ENCODE data around the gene THSD1. TPM values are rescaled to one million over a fixed set of nuclear protein-coding genes. Genes with fewer than 3 reads are reported as not detected.
"Not testable (repeated sequence)": the region's sequence is repeated elsewhere in the genome, so short reads cannot be mapped to it uniquely, and the experiment has no call there.

The THSD1 gene
- total RNA-seq, 1 experiment from 2014 or later: 0.85 TPM

DNA sequence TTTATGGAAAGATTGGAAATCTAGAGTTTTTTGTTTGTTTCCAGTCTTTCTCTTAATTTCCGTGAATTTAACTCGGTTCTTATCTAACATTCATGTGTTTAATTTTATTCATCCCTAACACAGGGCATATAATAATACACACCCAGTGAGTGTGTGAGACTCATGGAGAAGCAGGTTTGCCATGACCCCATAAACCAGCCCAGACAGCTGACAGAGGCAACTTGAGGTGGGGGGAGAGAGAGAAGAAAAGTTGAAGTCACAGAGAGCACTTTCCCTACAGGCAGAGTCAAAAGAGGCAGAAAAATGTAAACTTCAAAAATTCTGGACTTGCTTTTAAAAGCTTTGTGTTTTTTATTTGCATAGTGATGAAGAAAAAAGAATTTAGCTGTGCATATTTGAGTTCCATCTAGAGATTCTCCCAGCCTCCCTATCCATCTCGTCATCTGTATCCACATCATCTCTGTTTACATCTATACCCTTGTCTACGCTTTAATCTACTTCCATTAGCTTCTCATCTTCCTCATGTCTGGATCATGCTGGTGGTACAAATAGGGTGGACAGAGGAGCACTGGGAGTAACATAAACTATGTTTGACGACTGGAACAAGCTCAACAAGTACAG lies 60.2 kb downstream of the THSD1 start:
- no peak for DNase-seq
- intact Hi-C loops (cut with micrococcal nuclease; ENCODE audit: unreplicated experiment): no loop called here
- no TSS peak for BruUV-seq (replicated peaks)
- CTCF ChIA-PET: interaction anchor here (1.3 kb wide), 1 partner anchor 105 kb away, joined by 5 read pairs; the partner anchor contains the start of gene VPS36
- H3K27me3 Mint-ChIP-seq (ENCODE audit: unreplicated experiment): no peaks in the 10 kb centered on the region
- peaks cover 10% of the 10 kb centered on the region for H3K4me1 Mint-ChIP-seq (ENCODE audit: low read depth, unreplicated experiment)
- no peak overlapping the region for H3K27ac Mint-ChIP-seq (ENCODE audit: unreplicated experiment)
- H3K36me3 Mint-ChIP-seq (ENCODE audit: insufficient read depth, unreplicated experiment): no peaks in the 10 kb centered on the region
- no peak for TF ChIP-seq CTCF (IDR thresholded peaks at IDR 0.05; ENCODE audit: unreplicated experiment)
- no peak overlapping the region for H3K4me3 Mint-ChIP-seq (ENCODE audit: low read depth, unreplicated experiment)
- no peaks in the 10 kb centered on the region for H3K9me3 Mint-ChIP-seq (ENCODE audit: low read depth, unreplicated experiment)

DNA sequence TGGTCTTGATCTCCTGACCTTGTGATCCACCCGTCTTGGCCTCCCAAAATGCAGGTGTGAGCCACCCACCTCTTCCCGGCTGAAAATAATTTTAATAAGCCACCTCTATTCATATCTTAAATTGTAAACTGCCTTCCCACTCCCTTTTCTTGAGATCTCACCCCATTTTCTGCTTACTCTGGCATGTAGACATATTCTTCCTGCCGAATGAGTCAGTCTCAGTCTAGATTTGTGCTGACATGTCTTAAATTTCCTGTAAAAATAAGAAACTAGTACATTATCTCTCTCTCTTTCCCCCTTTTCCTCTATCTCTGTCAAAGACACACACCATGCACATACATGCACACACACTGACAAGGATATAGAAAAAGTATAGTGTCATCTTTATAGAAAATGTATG lies 60.9 kb downstream of the THSD1 start:
- H3K4me3 Mint-ChIP-seq (ENCODE audit: low read depth, unreplicated experiment): no peak overlapping the region
- no peaks in the 10 kb centered on the region for H3K27me3 Mint-ChIP-seq (ENCODE audit: unreplicated experiment)
- H3K27ac Mint-ChIP-seq (ENCODE audit: unreplicated experiment): no peak overlapping the region
- peaks cover 10% of the 10 kb centered on the region for H3K4me1 Mint-ChIP-seq (ENCODE audit: low read depth, unreplicated experiment)
- no peaks in the 10 kb centered on the region for H3K36me3 Mint-ChIP-seq (ENCODE audit: insufficient read depth, unreplicated experiment)
- CTCF ChIA-PET: interaction anchor here (2.8 kb wide), 1 partner anchor 105 kb away, joined by 20 read pairs; the partner anchor contains the start of gene VPS36
- TF ChIP-seq CTCF (IDR thresholded peaks at IDR 0.05; ENCODE audit: unreplicated experiment): no peak
- intact Hi-C loops (cut with micrococcal nuclease; ENCODE audit: unreplicated experiment): no loop called here
- no peak for DNase-seq
- no peaks in the 10 kb centered on the region for H3K9me3 Mint-ChIP-seq (ENCODE audit: low read depth, unreplicated experiment)
- no TSS peak for BruUV-seq (replicated peaks)

GRCh38 chr13:52344108-52344507 lies 61.9 kb downstream of the THSD1 start:
- H3K4me1 Mint-ChIP-seq (ENCODE audit: low read depth, unreplicated experiment): peaks cover 10% of the 10 kb centered on the region
- BruUV-seq (replicated peaks): no TSS peak

GRCh38 chr13:52342203-52342602 lies 63.8 kb downstream of the THSD1 start:
- H3K27ac Mint-ChIP-seq (ENCODE audit: unreplicated experiment); H3K9me3 Mint-ChIP-seq (ENCODE audit: low read depth, unreplicated experiment); H3K4me3 Mint-ChIP-seq (ENCODE audit: low read depth, unreplicated experiment); DNase-seq; H3K36me3 Mint-ChIP-seq (ENCODE audit: insufficient read depth, unreplicated experiment); H3K4me1 Mint-ChIP-seq (ENCODE audit: low read depth, unreplicated experiment); CTCF ChIA-PET; BruUV-seq (replicated peaks); H3K27me3 Mint-ChIP-seq (ENCODE audit: unreplicated experiment): not testable (repeated sequence)
- intact Hi-C loops (cut with micrococcal nuclease; ENCODE audit: unreplicated experiment): loop anchor here (5.0 kb wide), 1 partner anchor 70 kb away; no protein-coding TSS in a partner anchor

More at GRCh38 chr13:52344108-52344507, 61.9 kb downstream of the THSD1 start:
- intact Hi-C loops (cut with micrococcal nuclease; ENCODE audit: unreplicated experiment): loop anchor here (5.0 kb wide), 1 partner anchor 68 kb away; no protein-coding TSS in a partner anchor
- CTCF ChIA-PET: interaction anchor here (2.8 kb wide), 1 partner anchor 106 kb away, joined by 20 read pairs; the partner anchor contains the start of gene VPS36
- H3K9me3 Mint-ChIP-seq (ENCODE audit: low read depth, unreplicated experiment): no peaks in the 10 kb centered on the region
- DNase-seq: no peak
- TF ChIP-seq CTCF (IDR thresholded peaks at IDR 0.05; ENCODE audit: unreplicated experiment): no peak
- H3K27ac Mint-ChIP-seq (ENCODE audit: unreplicated experiment): no peak overlapping the region
- no peaks in the 10 kb centered on the region for H3K27me3 Mint-ChIP-seq (ENCODE audit: unreplicated experiment)
- no peak overlapping the region for H3K4me3 Mint-ChIP-seq (ENCODE audit: low read depth, unreplicated experiment)
- no peaks in the 10 kb centered on the region for H3K36me3 Mint-ChIP-seq (ENCODE audit: insufficient read depth, unreplicated experiment)

- intact Hi-C loops (cut with micrococcal nuclease; ENCODE audit: unreplicated experiment); H3K27ac Mint-ChIP-seq (ENCODE audit: unreplicated experiment); H3K4me1 Mint-ChIP-seq (ENCODE audit: low read depth, unreplicated experiment); BruUV-seq (replicated peaks); H3K4me3 Mint-ChIP-seq (ENCODE audit: low read depth, unreplicated experiment); DNase-seq; H3K9me3 Mint-ChIP-seq (ENCODE audit: low read depth, unreplicated experiment); H3K36me3 Mint-ChIP-seq (ENCODE audit: insufficient read depth, unreplicated experiment); CTCF ChIA-PET; H3K27me3 Mint-ChIP-seq (ENCODE audit: unreplicated experiment): not testable (repeated sequence)
Measured at GRCh38 chr13:52337828-52338455, 68.0 kb downstream of the THSD1 start.

GRCh38 chr13:52334107-52334506 lies 71.9 kb downstream of the THSD1 start:
- H3K27ac Mint-ChIP-seq (ENCODE audit: unreplicated experiment); intact Hi-C loops (cut with micrococcal nuclease; ENCODE audit: unreplicated experiment); BruUV-seq (replicated peaks); H3K9me3 Mint-ChIP-seq (ENCODE audit: low read depth, unreplicated experiment); H3K36me3 Mint-ChIP-seq (ENCODE audit: insufficient read depth, unreplicated experiment); CTCF ChIA-PET; H3K4me1 Mint-ChIP-seq (ENCODE audit: low read depth, unreplicated experiment); DNase-seq; H3K4me3 Mint-ChIP-seq (ENCODE audit: low read depth, unreplicated experiment); H3K27me3 Mint-ChIP-seq (ENCODE audit: unreplicated experiment): not testable (repeated sequence)

GRCh38 chr13:52331844-52332243 lies 74.1 kb downstream of the THSD1 start:
- BruUV-seq (replicated peaks); H3K4me3 Mint-ChIP-seq (ENCODE audit: low read depth, unreplicated experiment); H3K36me3 Mint-ChIP-seq (ENCODE audit: insufficient read depth, unreplicated experiment); H3K9me3 Mint-ChIP-seq (ENCODE audit: low read depth, unreplicated experiment); CTCF ChIA-PET; intact Hi-C loops (cut with micrococcal nuclease; ENCODE audit: unreplicated experiment); H3K4me1 Mint-ChIP-seq (ENCODE audit: low read depth, unreplicated experiment); H3K27me3 Mint-ChIP-seq (ENCODE audit: unreplicated experiment); DNase-seq; H3K27ac Mint-ChIP-seq (ENCODE audit: unreplicated experiment): not testable (repeated sequence)
